OCI-LY1 (cell line): ENCODE data around the gene PROSER2.

Experiments
- H2AFZ ChIP-seq: fragments of 200-600 bp; sonication (generic), shearing (Covaris generic); 2 replicates; pipeline ENCODE4 v1.6.0; 2014; ENCODE audit warnings: antibody characterized with exemption, mild to moderate bottlenecking, low read length
- H3F3A ChIP-seq: fragments of 200-600 bp; sonication (generic), shearing (Covaris generic); 2 replicates; pipeline ENCODE4 v1.6.0; 2014; ENCODE audit warnings: mild to moderate bottlenecking, antibody characterized with exemption, low read length, moderate library complexity; ENCODE audit not compliant: insufficient read depth
- H3K27ac ChIP-seq: fragments of 200-600 bp; sonication (generic); 2 replicates; pipeline ENCODE4 v1.5.1; 2014; ENCODE audit warnings: low read length, mixed run types, mild to moderate bottlenecking, low read depth; ENCODE audit not compliant: poor library complexity, severe bottlenecking
- H3K27me3 ChIP-seq: fragments of 200-600 bp; sonication (generic); 2 replicates; pipeline ENCODE4 v1.6.0; 2014; ENCODE audit warnings: antibody characterized with exemption, mild to moderate bottlenecking, low read length, moderate library complexity; ENCODE audit not compliant: insufficient read depth
- H3K36me3 ChIP-seq: fragments of 200-600 bp; sonication (generic); 2 replicates; pipeline ENCODE4 v1.6.1; 2014; ENCODE audit warnings: mild to moderate bottlenecking, antibody characterized with exemption, low read length, moderate library complexity, mixed read lengths; ENCODE audit not compliant: insufficient read depth
- H3K4me1 ChIP-seq: fragments of 200-600 bp; sonication (generic); 2 replicates; pipeline ENCODE4 v1.5.1; 2014; ENCODE audit warnings: mild to moderate bottlenecking, low read length, moderate library complexity; ENCODE audit not compliant: insufficient read depth, severe bottlenecking
- H3K4me2 ChIP-seq: fragments of 200-600 bp; sonication (generic), shearing (Covaris generic); 2 replicates; pipeline ENCODE4 v1.6.1; 2014; ENCODE audit warnings: low read length
- H3K4me3 ChIP-seq: fragments of 200-600 bp; sonication (generic); 2 replicates; pipeline ENCODE4 v1.5.1; 2014; ENCODE audit warnings: low read length, low read depth, mild to moderate bottlenecking, mixed read lengths; ENCODE audit not compliant: poor library complexity, severe bottlenecking
- H3K79me2 ChIP-seq: fragments of 200-600 bp; shearing (Covaris generic); 2 replicates; pipeline ENCODE4 v1.6.1; 2016; ENCODE audit warnings: mixed run types, low read length, mixed read lengths; ENCODE audit not compliant: insufficient read depth
- H3K9ac ChIP-seq: fragments of 200-600 bp; sonication (generic), shearing (Covaris generic); 2 replicates; pipeline ENCODE4 v1.6.1; 2014; ENCODE audit warnings: mild to moderate bottlenecking, low read length, mixed read lengths
- H3K9me2 ChIP-seq: fragments of 200-600 bp; sonication (generic), shearing (Covaris generic); 2 replicates; pipeline ENCODE4 v1.6.1; 2014; ENCODE audit warnings: low read depth, mild to moderate bottlenecking, low read length, mixed read lengths
- H3K9me3 ChIP-seq: fragments of 200-600 bp; shearing (Covaris generic); 2 replicates; pipeline ENCODE4 v1.6.1; 2014; ENCODE audit warnings: low read length, mixed read lengths
- H4K20me1 ChIP-seq: fragments of 200-600 bp; sonication (generic), shearing (Covaris generic); 2 replicates; pipeline ENCODE4 v1.6.0; 2016; ENCODE audit warnings: mild to moderate bottlenecking, low read length; ENCODE audit not compliant: insufficient read depth
- CTCF ChIP-seq: fragments of 200-600 bp; sonication (generic), shearing (Covaris generic); IDR thresholded peaks from 2 replicates; pipeline ENCODE4 v1.5.1; 2017; ENCODE audit warnings: mild to moderate bottlenecking, antibody characterized with exemption, low read length, moderate library complexity, mixed read lengths
- EZH2 ChIP-seq: fragments of 200-600 bp; sonication (generic), shearing (Covaris generic); IDR thresholded peaks from 2 replicates; pipeline ENCODE4 v1.8.0; 2017; ENCODE audit warnings: borderline replicate concordance, mixed run types, mild to moderate bottlenecking, antibody characterized with exemption, low read length, moderate library complexity, mixed read lengths

PROSER2 gene

GRCh38 chr10:11832042-11832441, 8.9 kb downstream of the PROSER2 start:
- Histone ChIP-seq H3K4me2 (no peak overlapping the region), H3K36me3 (no peaks in the 10 kb centered on the region), H2AFZ (no peak overlapping the region), H3K4me3 (no peak overlapping the region), H3K9ac (no peak overlapping the region), H3K27ac (no peak overlapping the region), H3K79me2 (no peaks in the 10 kb centered on the region), H3K27me3 (no peaks in the 10 kb centered on the region; the same call in 1 of the 2 replicates), H3K4me1 (no peaks in the 10 kb centered on the region), H3K9me2 (no peaks in the 10 kb centered on the region), H3F3A (no peaks in the 10 kb centered on the region), H3K9me3 (no peaks in the 10 kb centered on the region), H4K20me1 (no peaks in the 10 kb centered on the region)
- TF ChIP-seq EZH2 (no peak), CTCF (no peak)

GRCh38 chr10:11835061-11835460, 11.9 kb downstream of the PROSER2 start:
- Histone ChIP-seq H3K9ac (no peak overlapping the region), H3K79me2 (no peaks in the 10 kb centered on the region), H3K4me1 (no peaks in the 10 kb centered on the region)

GRCh38 chr10:11835704-11836103, 12.5 kb downstream of the PROSER2 start:
- H3K9me3 ChIP-seq = no peaks in the 10 kb centered on the region
- no peak overlapping the region for H3K27ac ChIP-seq
- no peak overlapping the region for H3K9ac ChIP-seq
- no peak overlapping the region for H2AFZ ChIP-seq
- TF ChIP-seq EZH2 (no peak), CTCF (no peak)
- H3K27me3 ChIP-seq = no peaks in the 10 kb centered on the region; the same call in 1 of the 2 replicates
- H4K20me1 ChIP-seq = no peaks in the 10 kb centered on the region
- H3K9me2 ChIP-seq = no peaks in the 10 kb centered on the region
- no peaks in the 10 kb centered on the region for H3K36me3 ChIP-seq
- H3K79me2 ChIP-seq = no peaks in the 10 kb centered on the region
- H3F3A ChIP-seq = no peaks in the 10 kb centered on the region
- H3K4me1 ChIP-seq = no peaks in the 10 kb centered on the region
- no peak overlapping the region for H3K4me2 ChIP-seq
- no peak overlapping the region for H3K4me3 ChIP-seq

More at GRCh38 chr10:11835061-11835460, 11.9 kb downstream of the PROSER2 start:
- no peaks in the 10 kb centered on the region for H3K9me2 ChIP-seq
- no peaks in the 10 kb centered on the region for H4K20me1 ChIP-seq
- TF ChIP-seq EZH2 = no peak
- TF ChIP-seq CTCF = no peak
- no peak overlapping the region for H3K4me3 ChIP-seq
- H3F3A ChIP-seq = no peaks in the 10 kb centered on the region
- H3K36me3 ChIP-seq = no peaks in the 10 kb centered on the region
- H3K4me2 ChIP-seq = no peak overlapping the region
- H3K27ac ChIP-seq = no peak overlapping the region
- H3K27me3 ChIP-seq = no peaks in the 10 kb centered on the region; the same call in 1 of the 2 replicates
- no peaks in the 10 kb centered on the region for H3K9me3 ChIP-seq
- H2AFZ ChIP-seq = no peak overlapping the region
